ENCODE measurements around the gene CACNA2D1.
A peak's percentile ranks its signal among the peaks of the same experiment; 100 is the strongest.

CACNA2D1 gene

DNA sequence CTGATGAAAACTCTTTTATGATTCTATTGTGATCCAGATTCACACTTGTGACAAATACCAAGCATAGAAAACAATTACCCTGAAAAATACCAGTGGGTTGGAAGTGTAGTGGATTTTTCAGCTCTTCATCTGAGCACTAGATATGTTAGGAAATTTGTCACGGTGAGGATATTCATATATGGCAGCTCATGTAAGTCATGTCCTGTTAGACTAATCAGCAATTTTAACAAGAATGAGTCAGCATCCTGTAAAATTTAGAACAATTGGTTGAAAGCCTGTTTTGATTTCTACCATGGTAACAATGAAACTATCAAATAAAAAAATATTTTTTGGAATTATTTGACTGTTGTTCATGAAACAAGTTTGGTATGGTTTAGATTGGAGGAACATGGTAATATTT is 334.3 kb downstream of the CACNA2D1 start:
- DNase-seq (ENCODE audit: low read depth): peak; percentile 19

DNA sequence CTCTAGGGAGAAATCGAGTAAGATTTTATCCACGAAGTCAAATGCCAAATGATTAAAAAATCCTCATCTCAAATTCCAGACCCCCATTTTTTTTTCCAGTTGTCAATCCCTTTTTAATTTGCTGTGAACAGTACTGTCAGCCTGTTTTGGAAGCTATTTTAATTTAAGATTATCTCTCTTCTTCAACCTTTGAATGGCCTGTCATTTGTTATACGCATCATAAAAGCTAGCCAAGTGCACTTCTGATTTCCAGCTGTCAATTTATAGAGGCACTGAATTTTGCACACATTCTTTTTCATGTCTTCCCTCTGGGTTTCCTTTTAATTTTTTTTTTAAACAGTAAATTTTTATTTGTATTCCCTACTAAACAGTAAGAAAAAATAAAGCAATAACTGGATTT is 337.4 kb downstream of the CACNA2D1 start:
- no peak for DNase-seq (ENCODE audit: low read depth)

- DNase-seq (ENCODE audit: low read depth): peak; percentile 38
Observed at GRCh38 chr7:82105463-82105862, 338.1 kb downstream of the CACNA2D1 start.

DNA sequence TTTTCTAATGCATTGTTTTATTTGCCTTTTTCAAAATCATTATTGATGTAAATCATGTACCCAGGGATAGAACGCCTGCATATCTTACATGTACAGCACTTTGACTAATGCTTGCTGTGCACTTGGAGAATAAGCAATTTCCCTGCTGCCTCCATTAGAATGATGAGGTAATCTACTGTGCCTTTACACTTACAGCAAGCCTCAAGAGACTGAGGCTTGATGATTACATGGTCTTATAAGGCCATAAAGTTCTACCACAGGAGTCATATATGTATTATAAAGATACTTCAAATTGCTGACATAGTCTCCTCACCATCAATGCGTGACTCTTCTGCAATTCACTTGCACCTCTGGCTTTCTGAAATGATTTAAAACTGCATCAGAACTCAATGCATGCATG is 345.2 kb downstream of the CACNA2D1 start:
- DNase-seq (ENCODE audit: low read depth): no peak

DNA sequence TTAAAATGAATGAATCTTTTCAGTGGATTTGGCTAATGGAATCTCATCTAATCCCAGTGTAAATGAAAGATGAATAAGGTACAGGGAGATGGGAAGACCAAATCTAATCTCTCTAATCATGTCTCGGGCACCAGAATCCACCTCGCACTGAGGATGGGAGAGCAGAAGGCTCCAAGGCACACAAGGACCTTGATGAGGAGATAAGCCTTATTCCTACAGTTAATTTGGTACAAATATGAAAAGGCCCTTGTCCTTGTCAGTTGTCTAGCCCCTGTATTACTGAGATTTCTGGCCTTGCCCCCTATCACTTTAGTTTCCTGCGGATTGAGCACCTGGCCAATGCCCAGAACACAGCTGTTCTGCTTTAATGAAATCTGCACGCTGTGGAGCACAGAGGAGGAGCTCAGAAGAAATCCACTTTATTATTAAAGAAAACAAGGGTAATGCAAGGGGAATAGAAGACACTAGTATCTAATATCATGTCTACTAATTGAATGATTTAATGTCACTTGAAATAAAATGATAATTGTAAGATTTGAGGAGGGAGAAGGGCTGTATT is 352.4 kb downstream of the CACNA2D1 start:
- no peak for DNase-seq (ENCODE audit: low read depth)

DNA sequence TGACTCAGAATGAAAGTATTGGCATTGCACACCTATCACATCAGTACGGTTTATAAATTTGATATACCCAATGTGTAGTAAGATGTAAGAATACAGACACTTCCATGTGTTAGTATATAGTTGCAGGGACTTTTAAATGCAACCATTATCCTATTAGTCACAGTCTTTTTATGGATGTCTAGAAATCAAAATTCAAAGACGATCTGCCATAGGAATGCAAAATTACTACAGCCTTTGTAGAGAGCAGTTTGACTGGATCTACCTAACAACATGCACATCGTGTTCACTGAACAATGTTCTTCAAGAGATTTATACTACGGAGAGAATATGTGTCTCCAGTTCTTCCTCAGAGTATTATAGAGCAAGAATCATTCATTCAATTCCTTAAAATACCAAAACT is 356.5 kb downstream of the CACNA2D1 start:
- DNase-seq (ENCODE audit: low read depth): no peak

GRCh38 chr7:82085116-82085515 is 358.5 kb downstream of the CACNA2D1 start:
- no peak for DNase-seq (ENCODE audit: low read depth)

- DNase-seq (ENCODE audit: low read depth): no peak
Observed at GRCh38 chr7:82081644-82082224, 361.8 kb downstream of the CACNA2D1 start.

GRCh38 chr7:82080254-82080927 is 363.2 kb downstream of the CACNA2D1 start:
- DNase-seq (ENCODE audit: low read depth): no peak

- DNase-seq (ENCODE audit: low read depth): no peak
Observed at GRCh38 chr7:82079527-82079926, 364.1 kb downstream of the CACNA2D1 start.

- DNase-seq (ENCODE audit: low read depth): no peak
Observed at GRCh38 chr7:82078807-82079206, 364.8 kb downstream of the CACNA2D1 start.

DNA sequence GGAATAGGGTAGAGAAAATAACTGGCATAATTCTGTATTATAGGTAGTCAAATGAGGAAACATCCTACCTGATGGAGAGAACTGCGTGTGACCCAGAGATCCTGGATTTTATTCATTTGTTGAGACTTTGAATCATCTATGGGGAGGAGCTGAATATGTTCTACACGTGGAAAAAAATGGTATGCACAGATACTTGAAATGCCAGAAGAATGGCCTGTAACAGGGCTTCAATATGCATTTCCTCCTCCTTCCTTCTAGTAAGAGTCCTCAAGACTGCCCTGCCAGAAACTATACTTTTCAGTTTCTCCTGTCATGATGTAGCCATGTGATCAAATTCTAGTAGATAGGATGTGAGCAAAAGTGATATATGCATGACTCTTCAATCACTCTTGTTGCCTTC is 372.1 kb downstream of the CACNA2D1 start:
- no peak for DNase-seq (ENCODE audit: low read depth)

DNA sequence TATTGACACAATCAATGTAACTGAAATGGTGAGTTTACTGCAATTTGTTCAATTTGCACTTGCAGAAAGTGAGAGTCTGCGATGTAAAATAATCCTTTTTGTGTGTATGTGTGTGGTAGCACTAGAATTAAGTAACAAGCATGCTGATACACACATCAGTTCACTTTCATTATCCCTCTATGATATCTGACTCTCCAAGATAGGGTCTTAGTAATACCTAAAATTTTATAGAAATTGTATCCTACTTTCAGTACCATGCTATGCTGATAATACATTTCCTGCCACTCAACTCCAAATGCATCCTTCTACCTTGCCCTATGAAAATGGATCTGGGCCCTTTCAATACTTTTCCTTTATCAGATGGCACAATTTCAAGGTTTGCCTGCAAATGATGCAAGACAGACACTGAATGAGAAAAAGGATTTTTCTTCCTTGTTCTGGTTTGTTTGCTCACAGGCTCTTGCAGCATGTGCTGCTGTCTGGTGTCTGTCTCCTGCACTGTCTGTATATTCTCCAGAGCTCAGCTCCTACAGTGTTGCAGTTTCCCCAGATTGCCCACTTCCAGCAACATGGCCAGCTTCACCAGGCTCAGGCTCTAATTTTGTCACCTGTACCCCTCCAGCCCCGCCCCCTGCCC is 375.8 kb downstream of the CACNA2D1 start:
- peak; percentile 11 for DNase-seq (ENCODE audit: low read depth)

- DNase-seq (ENCODE audit: low read depth): peak; percentile 74
Observed at GRCh38 chr7:82057476-82057875, 386.1 kb downstream of the CACNA2D1 start.

GRCh38 chr7:82056282-82056681 is 387.3 kb downstream of the CACNA2D1 start:
- peak; percentile 44 for DNase-seq (ENCODE audit: low read depth)

GRCh38 chr7:82054544-82054943 is 389.0 kb downstream of the CACNA2D1 start:
- DNase-seq (ENCODE audit: low read depth): no peak

DNA sequence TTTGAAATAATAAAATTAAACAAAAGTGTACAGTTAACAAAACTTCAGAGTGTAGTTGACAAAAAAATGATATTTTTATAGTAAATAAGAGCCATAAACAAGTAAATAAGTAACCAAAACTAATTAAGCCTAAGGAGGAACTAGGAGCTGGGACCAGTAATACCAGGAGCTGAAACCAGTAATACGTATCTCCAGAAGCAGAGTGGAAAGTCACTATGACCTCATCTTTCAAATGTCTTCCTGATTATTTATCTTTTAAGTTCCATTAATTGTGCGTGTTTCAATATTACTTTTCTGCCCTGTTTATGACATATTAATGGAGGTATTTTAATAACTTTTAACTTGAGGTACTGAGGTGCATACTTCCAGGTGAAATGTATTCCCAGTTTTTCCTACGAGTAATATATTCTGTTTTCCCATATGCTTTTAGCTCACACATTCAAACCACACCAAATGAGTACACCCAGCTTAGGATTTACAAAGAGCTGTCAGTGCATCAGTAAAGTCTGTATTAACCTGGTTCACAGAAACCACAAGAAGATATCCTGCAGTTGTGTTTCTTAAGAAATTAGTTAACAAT is 390.0 kb downstream of the CACNA2D1 start:
- no peak for DNase-seq (ENCODE audit: low read depth)

GRCh38 chr7:82051601-82052000 is 392.0 kb downstream of the CACNA2D1 start:
- no peak for DNase-seq (ENCODE audit: low read depth)

DNA sequence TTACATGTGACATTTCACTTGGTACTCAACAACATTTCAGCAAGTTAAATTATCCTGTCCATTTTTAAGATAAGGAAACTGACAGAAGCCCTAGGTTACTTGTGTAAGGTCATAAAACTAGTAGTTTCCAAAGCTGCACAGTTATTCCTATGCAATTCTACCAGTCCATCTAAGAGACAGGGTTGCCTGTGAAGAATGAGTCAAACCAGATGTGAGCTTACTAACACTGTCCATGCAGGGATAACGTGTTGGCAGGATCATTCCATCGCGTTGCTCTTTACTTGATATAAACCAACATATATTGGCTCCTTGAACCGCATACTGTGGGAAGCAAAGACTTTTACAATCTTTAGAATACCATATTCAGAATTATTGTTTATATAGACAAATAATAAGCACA is 392.8 kb downstream of the CACNA2D1 start:
- peak; percentile 84 for DNase-seq (ENCODE audit: low read depth)

DNA sequence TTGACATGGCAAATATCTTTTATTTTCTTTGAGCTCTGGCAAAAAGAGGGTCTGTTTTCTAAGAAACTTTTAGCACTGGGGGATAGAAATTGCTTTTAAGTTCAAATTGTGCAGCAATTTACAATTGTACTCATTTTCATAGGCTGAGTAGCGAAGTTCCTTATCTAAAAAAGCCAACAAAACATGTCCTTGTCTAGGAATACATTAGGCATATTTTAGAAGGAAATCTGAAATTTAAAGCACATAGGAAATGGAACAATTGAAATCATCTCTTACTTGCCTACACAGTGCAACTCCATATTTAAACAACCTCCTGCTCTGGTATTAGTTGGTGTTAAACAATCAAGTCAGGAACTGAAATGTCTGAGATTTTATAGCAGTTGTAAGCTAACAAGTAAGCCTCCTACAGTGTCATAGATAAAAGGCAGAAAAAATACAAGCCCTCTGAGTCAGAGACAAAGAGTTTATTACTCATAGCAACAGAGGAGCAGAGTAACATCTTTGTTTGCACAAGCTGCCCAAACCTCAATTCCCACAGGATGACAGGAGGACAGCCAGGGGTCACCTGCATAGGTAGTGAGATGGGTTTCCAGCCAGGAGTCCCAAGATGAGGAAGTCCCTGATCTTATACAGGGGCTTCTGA is 393.6 kb downstream of the CACNA2D1 start:
- peak; percentile 90 for DNase-seq (ENCODE audit: low read depth)

DNA sequence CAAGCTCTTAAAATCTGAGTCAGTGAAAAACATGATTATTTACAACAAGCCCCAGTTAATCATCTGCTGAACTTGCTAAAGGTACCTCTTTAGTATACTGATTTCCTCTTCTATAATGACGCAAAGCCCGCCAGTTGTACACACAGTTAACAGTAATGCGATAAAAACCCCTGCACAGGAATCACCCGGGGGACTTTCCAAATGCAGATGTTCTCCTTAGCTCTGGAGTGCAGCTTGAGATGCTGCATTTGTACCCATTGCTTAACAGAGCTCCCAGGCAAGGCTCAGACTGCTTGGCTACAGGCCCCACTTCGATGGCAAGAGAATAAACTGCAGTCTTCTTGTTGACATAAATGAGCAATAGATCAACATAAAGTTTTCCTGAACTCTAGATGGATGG is 394.1 kb downstream of the CACNA2D1 start:
- DNase-seq (ENCODE audit: low read depth): peak; percentile 31

DNA sequence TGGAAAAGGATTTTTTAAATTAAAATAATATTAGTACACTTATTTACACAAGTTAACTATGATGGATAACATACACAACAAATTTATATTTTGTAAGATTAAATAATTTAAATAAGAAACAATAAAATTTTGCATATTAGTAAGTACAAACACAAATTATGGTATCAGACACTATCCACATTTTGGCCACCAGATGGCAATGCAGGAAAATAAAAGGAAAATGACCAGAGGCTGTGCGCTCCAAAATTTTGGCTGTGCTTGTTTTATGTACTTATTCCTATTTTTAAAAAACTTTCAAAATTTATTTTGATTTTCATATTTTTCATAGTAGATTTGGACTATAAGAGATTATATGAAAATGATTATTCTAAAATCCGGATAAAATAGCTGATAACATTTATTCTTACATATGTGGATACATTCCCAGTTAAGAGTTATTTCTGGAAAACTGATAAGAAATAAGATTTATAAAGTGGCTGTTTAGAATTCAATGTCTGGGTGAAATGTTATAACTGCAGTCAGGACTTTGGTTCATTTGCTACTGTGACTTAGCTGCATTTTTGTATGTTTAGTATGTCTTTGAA is 399.0 kb downstream of the CACNA2D1 start:
- DNase-seq (ENCODE audit: low read depth): peak; percentile 46
